ENCODE results near the gene MYADML2. TPM values are rescaled to one million over a fixed set of nuclear protein-coding genes. Genes with fewer than 3 reads are reported as not detected.

Gene MYADML2
- total RNA-seq, 2 experiments from 2014 or later, result not detected

GRCh38 chr17:81901167-81902022 lies 45.6 kb downstream of the MYADML2 start:
- Histone ChIP-seq H3K4me3 (ENCODE audit: low read length) (no peak overlapping the region), H3K4me1 (ENCODE audit: insufficient read depth, low read length) (peaks cover 14% of the 10 kb centered on the region), H3K27ac (ENCODE audit: low read depth in 1 of 2, low read length in 2 of 2) (no peak overlapping the region), H3K36me3 (ENCODE audit: insufficient read depth, low read length) (peaks cover 35% of the 10 kb centered on the region), H3K9me3 (ENCODE audit: control insufficient read depth in 1 of 2, insufficient read depth in 1 of 2, low read length in 2 of 2) (peaks cover 0 to 5% of the 10 kb centered on the region in 2 experiments), H3K27me3 (ENCODE audit: control insufficient read depth in 1 of 2, insufficient read depth in 2 of 2, low read length in 2 of 2) (peaks cover 7 to 11% of the 10 kb centered on the region in 2 experiments)
- Mint-ChIP-seq H3K27me3 (peaks cover 13% of the 10 kb centered on the region), H3K9me3 (no peaks in the 10 kb centered on the region), H3K27ac (no peak overlapping the region), H3K4me1 (ENCODE audit: low read depth) (peaks cover 8% of the 10 kb centered on the region), H3K36me3 (ENCODE audit: low read depth) (peaks cover 37% of the 10 kb centered on the region), H3K4me3 (no peak overlapping the region)
- no peak for TF ChIP-seq CTCF (IDR thresholded peaks at IDR 0.05)
- ChIA-PET CTCF (no interaction called here), POLR2A (interaction anchor here (0.6 kb wide), 2 partner anchors 38 to 122 kb away, joined by 3 read pairs; partner anchors contain the start of gene LRRC45)
- ATAC-seq (ENCODE audit: poor library complexity), result no peak
- intact Hi-C loops (cut with DNase I, micrococcal nuclease), result no loop called here
- no peak for DNase-seq

- Histone ChIP-seq H3K4me3 (ENCODE audit: low read length) (no peak overlapping the region), H3K27me3 (ENCODE audit: control insufficient read depth in 1 of 2, insufficient read depth in 2 of 2, low read length in 2 of 2) (peaks cover 7 to 11% of the 10 kb centered on the region in 2 experiments), H3K9me3 (ENCODE audit: control insufficient read depth in 1 of 2, insufficient read depth in 1 of 2, low read length in 2 of 2) (peaks cover 0 to 5% of the 10 kb centered on the region in 2 experiments), H3K27ac (ENCODE audit: low read depth in 1 of 2, low read length in 2 of 2) (no peak overlapping the region), H3K36me3 (ENCODE audit: insufficient read depth, low read length) (peaks cover 31% of the 10 kb centered on the region), H3K4me1 (ENCODE audit: insufficient read depth, low read length) (peaks cover 14% of the 10 kb centered on the region)
- Mint-ChIP-seq H3K27ac (no peak overlapping the region), H3K9me3 (no peaks in the 10 kb centered on the region), H3K27me3 (peaks cover 13% of the 10 kb centered on the region), H3K4me1 (ENCODE audit: low read depth) (peaks cover 8% of the 10 kb centered on the region), H3K36me3 (ENCODE audit: low read depth) (peaks cover 43% of the 10 kb centered on the region), H3K4me3 (no peak overlapping the region)
- ChIA-PET POLR2A (no interaction called here), CTCF (no interaction called here)
- no peak for ATAC-seq (ENCODE audit: poor library complexity)
- TF ChIP-seq CTCF (IDR thresholded peaks at IDR 0.05), result no peak
- DNase-seq, result no peak
- intact Hi-C loops (cut with DNase I, micrococcal nuclease), result no loop called here
These were observed 46.7 kb downstream of the MYADML2 start for GRCh38 chr17:81900181-81900820.

GRCh38 chr17:81899514-81900166 lies 47.4 kb downstream of the MYADML2 start:
- Histone ChIP-seq H3K27ac (ENCODE audit: low read depth in 1 of 2, low read length in 2 of 2) (no peak overlapping the region), H3K4me1 (ENCODE audit: insufficient read depth, low read length) (peaks cover 14% of the 10 kb centered on the region), H3K9me3 (ENCODE audit: control insufficient read depth in 1 of 2, insufficient read depth in 1 of 2, low read length in 2 of 2) (peaks cover 0 to 5% of the 10 kb centered on the region in 2 experiments), H3K27me3 (ENCODE audit: control insufficient read depth in 1 of 2, insufficient read depth in 2 of 2, low read length in 2 of 2) (peaks cover 7 to 11% of the 10 kb centered on the region in 2 experiments), H3K36me3 (ENCODE audit: insufficient read depth, low read length) (peaks cover 31% of the 10 kb centered on the region), H3K4me3 (ENCODE audit: low read length) (no peak overlapping the region)
- Mint-ChIP-seq H3K27ac (no peak overlapping the region), H3K27me3 (peaks cover 13% of the 10 kb centered on the region), H3K36me3 (ENCODE audit: low read depth) (peaks cover 48% of the 10 kb centered on the region), H3K9me3 (no peaks in the 10 kb centered on the region), H3K4me3 (no peak overlapping the region), H3K4me1 (ENCODE audit: low read depth) (peaks cover 8% of the 10 kb centered on the region)
- intact Hi-C loops (cut with DNase I, micrococcal nuclease), result no loop called here
- ATAC-seq (ENCODE audit: poor library complexity) (no peak), DNase-seq (no peak)
- ChIA-PET POLR2A (no interaction called here), CTCF (no interaction called here)
- no peak for TF ChIP-seq CTCF (IDR thresholded peaks at IDR 0.05)

Data from CD4-positive, alpha-beta T cell (primary cell).